HG02884 (cell line): ENCODE data around the gene SLCO3A1.
"Not testable (repeated sequence)": the region's sequence is repeated elsewhere in the genome, so short reads cannot be mapped to it uniquely, and the experiment has no call there.

Experiments
- ATAC-seq: cut with Tn5 transposase; IDR thresholded peaks from one replicate; pipeline ENCODE4 v1.9.1; 2021; ENCODE audit warnings: mild to moderate bottlenecking, moderate library complexity; ENCODE audit not compliant: unreplicated experiment

SLCO3A1 gene

DNA sequence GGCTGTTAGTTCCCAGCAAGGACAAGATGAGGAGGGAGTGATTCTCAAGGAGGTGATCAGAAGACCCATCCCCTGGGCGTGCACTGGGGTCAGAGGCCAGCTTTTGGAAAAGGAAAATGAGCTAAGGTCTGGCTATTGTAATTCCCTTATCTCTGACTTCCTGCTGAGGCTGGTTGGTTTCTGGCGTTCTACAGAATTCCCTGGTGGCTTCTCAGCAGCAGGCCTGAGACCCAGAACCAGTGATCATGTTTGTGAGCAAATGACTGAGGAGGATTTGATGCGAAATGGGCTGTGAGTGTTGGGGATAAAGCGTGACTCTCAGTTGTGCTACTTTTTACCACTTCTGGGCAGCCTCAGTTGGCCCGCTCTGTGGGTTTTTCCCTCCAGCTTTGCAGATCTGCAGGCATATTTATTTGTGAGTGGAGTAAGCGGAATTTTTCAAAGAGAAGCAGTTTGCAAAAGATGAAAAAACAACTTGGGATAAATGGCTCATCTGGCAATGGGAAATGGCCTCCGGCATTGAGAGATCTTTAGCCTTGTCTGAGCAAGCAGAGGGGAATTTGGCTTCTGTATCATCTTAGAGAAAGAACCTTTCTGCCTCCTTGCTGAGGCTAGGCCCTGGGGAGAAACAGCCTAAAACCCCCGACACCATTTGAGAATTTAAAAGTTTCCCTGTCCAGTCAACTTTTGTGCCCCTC is 102.7 kb downstream of the SLCO3A1 start:
- no peak for ATAC-seq

DNA sequence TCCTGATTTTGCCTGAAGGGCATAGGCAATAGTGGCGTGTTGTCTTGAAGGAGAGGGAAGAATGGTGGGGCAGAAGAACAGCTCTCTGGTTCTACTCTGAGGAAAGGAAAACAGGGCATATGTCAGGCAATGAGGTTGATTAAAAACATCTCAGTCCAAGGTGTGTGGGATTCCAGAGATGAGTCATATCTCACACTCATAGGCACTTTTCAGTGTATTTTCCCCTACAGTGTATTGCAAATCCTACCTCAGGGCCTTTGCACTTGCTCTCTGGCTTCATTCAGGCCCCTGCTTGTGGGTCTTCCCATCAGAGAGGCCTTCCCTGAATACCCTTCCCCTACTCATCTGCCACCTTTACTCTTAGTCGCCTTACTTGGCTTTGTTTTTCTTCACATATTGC is 107.8 kb downstream of the SLCO3A1 start:
- no peak for ATAC-seq

DNA sequence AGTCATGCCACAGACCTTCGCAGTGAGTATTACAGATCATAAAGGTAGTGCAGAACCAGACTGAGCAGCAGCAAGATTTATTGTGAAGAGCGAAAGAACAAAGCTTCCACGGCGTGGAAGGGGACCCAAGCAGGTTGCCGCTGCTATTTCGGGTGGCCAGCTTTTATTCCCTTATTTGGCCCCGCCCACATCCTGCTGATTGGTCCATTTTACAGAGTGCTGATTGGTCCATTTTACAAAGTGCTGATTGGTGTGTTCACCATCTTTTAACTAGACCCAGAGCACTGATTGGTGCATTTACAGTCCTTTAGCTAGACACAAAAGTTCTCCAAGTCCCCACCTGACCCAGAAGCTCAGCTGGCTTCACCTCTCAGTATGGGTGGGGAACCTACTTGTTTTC is 110.2 kb downstream of the SLCO3A1 start:
- not testable (repeated sequence) for ATAC-seq

DNA sequence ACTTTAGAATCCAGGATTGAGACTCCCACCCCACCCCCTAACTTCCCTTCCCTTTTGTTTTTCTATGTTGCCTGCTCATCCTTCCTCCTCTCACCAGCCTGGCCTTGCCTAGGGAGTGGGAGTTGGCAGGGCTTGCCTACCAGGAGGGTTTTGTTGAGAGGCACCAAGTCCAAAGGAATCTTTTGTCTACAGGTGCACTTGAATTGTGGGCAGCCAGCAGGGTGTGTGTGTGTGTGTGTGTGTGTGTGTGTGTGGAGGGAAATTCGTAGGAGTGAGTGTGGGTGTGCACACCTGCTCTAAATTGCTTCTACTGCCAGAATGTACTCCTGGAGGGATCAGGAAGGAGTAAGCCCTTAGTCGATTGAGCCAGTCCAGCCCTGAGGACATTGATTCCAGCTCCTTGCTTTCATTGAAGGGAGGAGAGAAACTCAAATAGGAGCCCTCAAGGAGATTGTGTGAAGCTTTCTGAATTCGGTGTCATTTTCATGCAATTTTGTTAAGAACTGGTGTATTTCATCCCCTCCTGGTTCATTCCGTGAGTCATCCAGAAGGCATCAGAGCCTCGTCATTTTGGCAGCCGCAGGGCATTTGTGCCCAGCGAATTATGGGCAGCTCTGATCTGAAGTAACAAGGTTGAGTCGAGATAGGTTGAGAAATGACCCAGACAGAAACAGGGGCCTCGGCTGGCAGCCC is 112.1 kb downstream of the SLCO3A1 start:
- ATAC-seq: no peak

DNA sequence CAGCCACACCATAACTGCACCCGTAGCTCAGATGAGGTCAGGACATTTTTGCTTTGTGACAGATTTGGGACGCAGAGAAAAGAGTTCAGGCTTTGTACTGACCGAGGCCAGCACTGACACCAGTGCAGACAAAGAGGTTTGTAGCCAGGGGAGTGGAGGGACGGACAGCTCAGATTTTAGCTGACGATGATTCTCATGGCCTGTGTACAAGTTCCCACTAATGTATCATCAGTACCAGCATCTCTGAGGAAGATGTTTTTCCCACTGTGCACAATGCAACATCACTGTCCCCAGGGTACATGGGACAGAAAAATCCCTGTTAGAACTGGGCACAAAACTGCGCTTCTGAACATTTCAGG is 112.7 kb downstream of the SLCO3A1 start:
- no peak for ATAC-seq

DNA sequence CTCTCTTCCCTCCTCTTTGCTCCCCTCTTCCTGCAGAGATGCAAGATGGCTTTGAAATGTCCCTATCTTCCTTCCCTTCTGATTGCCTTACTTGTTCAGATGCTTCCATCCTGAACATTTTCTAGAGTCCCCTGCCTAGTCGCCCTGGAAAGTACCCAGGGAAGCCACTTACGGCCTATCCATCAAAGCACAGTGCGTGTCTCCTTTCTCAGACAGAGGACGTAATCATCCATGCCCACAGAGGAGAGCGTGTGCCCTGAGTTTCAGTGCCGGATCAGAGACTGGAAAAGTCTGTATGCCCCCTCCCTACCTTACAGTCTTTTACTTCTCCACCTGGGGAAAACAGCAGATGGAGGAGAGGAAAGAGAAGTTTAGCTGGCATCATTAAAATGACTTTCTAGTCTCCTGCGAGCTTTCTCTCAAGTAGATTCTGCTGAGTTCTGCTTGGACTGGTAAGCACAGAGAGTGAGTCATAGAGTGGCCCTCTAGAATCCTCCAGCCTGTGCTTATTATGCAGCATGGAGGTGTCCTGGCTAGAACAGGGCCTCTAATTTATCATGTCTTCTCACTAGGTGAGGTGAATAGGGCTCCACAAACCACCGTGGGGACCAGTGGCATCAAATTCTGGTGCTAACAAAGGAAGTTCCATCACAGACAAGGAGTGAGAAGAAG is 114.6 kb downstream of the SLCO3A1 start:
- ATAC-seq: no peak

DNA sequence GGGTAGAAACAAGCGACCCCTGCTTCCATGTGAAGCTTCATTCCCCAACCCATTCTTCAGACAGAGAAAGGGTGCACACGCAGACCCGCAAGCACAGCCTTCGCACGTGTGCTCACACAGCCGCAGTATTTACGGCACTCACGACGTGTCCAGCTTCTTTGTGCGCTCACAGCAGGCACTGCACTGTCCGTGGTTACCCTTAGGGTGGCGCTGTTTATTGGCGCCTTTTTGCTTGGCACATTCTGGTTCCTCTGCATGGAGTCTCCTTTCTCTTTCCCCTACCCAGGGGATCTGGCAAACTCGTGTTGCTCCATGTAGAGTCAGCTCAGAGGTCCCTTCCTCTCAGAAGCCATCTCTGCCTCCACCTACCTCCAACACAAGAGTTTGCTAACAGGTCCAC is 115.1 kb downstream of the SLCO3A1 start:
- ATAC-seq: no peak

DNA sequence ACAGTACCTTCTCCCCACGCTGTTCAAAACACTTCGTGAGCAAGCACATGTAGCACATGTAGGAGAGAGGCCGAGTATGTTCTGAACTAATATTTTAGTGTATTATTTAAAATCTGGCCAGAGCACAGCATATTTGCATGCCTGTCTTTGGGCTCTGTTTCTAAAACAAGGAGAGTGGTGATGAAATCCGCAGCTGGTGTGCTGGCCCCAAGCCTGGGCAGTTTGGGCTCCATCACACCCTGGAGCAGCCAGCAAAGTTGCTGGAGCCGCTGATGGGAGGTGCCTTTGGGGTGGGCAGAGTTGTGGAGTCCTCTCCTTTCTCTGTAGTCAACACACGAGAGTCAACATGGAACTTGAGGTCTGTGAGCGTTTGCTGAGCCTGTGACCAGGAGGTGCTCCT is 116.6 kb downstream of the SLCO3A1 start:
- no peak for ATAC-seq

DNA sequence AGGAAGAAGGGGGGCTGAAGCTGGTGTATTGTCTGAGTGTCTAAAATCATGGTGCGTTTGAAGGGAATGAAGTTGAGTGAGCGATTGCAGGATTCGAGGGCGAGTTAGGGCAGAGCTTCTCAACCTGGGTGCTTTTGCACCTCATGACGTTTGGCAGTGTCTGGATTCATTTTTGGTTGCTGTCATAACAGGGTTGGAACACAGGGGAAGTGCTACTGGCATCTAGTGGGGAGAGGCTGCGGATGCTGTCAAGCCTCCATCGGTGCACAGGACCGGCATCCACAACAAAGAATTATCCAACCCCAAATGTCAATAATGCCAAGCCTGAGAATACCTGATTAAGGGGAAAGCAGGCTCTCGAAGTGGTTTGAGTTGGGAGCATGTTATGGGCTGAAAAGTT is 120.0 kb downstream of the SLCO3A1 start:
- ATAC-seq: no peak

DNA sequence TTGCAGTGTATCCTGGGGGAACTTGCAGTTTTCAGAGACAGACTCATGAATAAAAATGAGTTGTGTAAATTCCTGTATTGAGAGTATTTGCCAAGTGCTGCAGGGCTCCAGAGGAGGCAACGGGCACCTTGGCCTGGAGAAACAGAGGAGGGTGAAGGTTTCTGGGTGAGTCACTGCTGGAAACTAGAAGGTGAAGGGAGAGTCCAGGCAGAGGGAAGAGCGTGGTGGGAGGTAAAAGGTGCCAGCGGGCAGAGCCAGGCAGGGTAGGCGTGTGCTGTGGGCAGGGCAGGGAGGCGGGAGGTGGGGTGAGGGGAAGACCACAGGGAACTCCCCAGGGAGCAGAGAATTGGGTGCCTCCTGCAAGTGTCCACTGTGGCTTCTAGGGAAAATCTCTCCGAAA is 120.8 kb downstream of the SLCO3A1 start:
- no peak for ATAC-seq

DNA sequence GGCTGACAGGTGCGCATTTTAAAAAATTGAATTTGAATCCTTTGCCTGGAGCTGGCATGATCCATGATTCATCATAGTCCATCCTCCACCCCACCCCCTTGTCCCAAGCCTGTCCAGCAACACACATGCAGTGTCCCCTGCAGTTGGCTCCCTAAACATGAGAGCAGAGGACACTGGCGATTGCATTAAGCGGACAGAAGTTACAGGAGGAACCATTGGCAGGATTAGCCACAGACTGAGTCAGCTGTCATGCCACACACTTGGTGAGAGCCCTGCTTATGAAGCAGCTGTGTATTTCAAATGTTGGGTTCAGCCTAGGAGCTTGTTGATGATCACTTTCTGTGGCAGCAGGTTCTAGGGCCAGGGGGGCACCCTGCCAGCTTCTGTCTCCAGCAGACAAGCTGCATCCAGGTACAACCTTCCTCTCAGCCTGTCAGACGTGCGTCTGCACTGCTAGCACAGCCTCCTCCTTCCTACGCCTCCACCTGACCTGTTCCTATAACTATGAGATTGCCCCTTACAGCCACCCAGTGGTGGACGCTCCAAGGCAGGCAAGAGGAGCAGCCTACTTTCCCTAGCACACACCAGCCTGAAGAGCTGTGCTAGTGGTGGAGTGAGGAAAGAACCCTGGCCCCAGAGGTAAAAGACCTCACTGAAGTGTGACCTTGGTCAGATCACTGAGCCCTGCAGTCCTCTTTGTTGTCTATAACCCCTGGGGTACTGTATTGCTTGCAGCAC is 121.9 kb downstream of the SLCO3A1 start:
- no peak for ATAC-seq

DNA sequence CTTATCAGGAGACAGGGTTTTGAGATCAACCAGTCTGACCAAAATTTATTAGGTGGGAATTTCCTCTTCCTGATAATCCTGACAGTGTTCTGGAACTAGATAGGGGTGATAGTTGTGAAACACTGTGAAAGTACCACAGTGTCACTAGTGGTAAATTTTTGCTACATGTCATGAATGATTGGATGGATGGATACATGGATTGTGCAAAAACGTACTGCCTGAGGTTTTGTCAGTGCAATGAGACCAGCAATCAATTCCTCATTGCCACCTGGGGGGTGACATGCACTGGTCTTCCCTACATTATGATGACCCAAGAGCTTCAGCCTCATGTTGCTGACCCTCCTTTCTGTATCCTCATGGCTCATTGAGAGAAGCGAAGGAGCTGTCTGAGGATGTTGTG is 123.5 kb downstream of the SLCO3A1 start:
- ATAC-seq: no peak

DNA sequence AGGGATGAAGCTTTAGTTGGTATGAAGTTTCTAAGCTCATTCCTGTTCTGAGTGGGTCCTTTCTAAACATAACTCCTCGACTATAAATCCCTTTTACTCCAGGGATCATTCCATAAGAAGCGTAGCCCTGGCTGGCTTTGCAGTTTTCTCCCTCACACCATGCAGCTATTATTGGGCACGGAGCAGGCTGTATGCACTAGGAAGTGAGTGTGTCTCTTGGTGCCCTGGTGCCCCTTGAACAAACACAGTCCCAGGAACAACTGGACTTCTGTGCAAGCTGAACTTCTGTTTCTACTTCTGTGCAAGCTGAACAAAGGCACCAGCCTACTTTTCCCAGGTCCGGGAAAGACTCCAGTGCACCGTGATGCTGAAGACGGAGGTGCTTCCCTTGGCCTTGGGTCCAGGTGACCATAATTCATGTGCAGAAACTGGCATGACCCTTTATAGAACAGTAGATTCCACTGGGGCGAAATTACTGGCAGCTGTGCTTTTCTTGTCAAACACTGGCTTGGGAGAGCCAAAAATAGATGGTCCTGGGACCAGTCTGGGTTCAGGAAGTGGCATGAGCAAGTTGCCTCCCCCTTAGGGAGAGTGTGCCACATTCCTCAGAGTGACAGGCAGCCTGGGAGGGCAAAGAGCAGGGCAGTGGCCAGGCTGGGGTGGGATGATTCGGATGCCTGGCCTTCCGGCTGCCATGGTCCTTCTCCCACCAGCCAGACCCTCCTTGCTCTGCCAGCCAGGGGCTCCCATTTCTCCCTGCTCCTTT is 127.2 kb downstream of the SLCO3A1 start:
- ATAC-seq: no peak

DNA sequence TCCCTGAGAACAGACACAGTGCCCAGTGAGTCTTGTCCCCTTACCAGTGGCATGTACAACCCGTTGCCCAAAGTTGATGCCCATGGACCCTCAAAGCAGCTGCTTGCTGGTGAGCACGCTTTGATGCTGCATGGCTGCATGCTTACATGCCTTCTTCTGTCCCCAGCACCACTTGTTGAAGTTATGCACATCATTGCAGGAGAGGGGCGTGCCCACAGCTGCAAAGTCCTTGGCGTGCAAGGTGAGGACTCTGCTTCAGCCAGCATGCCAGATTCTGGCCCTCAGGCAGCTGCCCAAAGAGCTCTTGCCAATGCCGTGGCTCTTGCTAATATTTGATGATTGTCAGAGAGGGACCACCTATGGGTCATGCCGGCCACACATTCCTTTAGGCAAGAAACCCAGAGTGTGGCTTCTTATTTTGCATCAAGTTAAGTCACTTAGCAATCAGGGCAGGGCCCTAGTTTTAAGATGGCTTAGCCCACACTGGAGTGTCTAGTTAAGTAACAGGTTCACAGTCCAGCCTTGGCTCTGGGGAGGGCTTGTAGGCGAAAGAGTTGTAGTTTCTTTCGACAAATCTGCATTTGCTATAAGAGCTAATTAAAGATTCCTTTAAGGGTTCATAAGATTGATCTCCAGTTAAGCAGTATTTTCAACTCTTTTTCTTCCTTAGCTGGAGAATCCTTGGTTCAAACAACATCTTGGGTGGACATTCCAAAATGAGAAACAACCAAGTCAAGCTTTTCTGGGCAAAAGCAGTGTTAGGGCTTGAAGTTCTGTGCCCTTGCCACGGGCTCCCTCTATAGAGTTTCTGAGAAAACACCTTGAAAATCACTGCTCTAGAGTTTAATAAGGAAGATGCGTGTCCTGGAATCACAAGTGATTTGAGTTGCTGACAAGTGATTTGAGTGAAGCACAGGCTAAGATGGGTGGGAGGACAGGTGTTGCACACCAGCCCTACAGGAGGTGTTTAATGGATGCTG is 128.6 kb downstream of the SLCO3A1 start:
- ATAC-seq: no peak

DNA sequence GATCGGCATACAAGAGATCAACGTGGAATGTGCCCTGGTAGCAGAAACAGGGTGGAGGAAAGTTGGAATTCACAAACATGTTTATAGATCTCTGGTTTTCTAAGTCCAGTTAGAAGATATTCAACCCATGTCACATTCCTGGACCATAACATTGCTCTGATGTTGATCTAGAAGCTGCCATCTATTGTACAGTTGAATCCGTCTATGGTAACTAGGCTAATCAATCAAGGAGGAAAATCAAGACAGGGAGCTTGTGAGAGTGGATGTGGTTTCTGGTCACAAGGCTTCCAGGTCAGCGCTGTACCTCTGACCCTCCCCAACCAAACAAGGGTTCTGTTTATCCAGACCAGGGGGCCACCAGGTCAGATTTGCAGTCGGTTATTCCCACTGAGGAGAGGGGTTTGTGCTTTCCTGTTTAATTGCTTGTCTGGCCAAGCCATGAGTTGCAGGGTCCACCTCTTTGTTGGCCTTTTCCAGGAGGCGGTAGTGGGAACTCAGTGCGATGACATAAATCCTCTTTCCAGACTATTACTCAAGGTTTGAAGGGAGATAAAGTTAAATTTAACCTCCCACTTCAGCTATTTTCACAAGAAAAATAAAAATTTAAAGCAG is 130.3 kb downstream of the SLCO3A1 start:
- no peak for ATAC-seq

DNA sequence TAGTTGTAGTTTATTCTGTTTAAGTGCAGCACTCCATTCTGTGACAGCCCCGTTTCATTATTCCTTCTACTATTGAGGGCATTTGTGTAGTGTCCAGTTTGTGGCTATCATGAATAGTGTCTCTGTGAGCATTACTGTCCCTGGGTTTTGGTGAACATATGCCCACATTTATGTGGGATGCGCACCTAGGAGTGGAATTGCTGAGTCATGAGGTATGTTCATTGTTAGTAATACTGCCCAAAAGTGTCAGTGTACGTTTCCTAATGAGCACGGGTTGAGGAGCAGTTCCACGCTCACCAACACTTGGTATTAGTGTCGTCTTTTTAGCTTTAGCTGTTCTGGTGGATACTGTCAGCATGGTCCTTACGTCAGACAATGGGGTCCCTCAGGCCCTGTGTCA is 131.8 kb downstream of the SLCO3A1 start:
- no peak for ATAC-seq

DNA sequence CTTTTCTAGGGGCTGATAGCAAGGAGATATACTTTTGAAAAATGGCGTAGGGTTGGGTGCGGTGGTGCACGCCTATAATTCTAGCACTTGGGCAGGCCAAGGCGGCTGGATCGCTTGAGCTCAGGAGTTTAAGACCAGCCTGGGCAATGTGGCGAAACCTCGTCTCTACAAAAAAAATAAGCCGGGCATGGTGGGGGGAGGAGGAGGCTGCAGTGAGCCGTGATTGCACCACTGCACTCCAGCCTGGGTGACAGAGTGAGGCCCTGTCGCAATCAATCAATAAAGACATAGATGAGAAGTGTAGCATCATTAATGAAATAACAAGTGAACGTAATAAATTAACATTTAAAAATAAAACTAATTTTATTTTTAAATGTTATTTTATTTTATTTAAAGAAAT is 134.6 kb downstream of the SLCO3A1 start:
- ATAC-seq: no peak

DNA sequence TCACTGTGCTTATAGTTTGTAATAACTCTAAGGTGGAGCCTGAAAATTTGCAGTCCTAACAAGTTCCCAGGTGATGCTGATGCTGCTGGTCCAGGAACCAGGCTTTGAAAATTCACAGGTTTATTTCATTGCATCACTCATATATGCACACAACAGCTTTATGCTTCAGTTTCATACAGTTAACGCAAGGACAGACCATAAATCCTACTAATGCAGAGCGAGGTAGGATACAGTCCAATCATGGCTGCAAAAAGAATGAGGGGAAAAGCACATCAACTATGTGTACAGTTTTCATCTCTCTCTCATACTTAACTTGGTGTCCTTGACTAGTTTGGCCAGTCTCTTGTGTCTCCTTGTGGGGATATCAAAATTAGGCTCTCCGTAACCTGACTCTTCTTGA is 135.1 kb downstream of the SLCO3A1 start:
- ATAC-seq: no peak

DNA sequence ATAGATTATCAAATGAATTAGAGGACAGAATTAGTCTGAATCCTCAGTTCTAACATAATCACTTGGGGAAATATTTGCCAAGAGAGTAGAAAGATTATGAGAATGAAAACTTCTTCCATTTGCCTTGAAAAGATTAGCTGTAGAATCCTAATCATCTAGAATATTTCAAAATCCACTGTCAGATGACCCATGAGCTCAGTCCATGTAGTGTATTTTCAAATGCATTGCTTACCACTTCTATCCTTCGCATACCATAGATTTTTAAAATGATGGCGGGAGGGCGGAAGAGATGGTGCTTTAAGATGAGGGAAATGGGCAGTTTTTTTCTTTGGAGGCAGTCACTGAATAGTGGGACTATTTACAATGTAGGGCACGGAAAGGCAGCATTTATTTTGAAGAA is 136.3 kb downstream of the SLCO3A1 start:
- no peak for ATAC-seq
